ENCODE results near the gene RELL1.
A peak's percentile ranks its signal among the peaks of the same experiment; 100 is the strongest.

RELL1 gene, protein sequence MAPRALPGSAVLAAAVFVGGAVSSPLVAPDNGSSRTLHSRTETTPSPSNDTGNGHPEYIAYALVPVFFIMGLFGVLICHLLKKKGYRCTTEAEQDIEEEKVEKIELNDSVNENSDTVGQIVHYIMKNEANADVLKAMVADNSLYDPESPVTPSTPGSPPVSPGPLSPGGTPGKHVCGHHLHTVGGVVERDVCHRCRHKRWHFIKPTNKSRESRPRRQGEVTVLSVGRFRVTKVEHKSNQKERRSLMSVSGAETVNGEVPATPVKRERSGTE

GRCh38 chr4:37686373-37687193 lies at the start of gene RELL1:
TSS of gene RELL1 (minus strand) at chr4:37686376. CDS start at chr4:37686287, 89 bp downstream.
- peak; percentile 99 to 100 for DNase-seq (ENCODE audit: low read depth in 2 of 2)

DNA sequence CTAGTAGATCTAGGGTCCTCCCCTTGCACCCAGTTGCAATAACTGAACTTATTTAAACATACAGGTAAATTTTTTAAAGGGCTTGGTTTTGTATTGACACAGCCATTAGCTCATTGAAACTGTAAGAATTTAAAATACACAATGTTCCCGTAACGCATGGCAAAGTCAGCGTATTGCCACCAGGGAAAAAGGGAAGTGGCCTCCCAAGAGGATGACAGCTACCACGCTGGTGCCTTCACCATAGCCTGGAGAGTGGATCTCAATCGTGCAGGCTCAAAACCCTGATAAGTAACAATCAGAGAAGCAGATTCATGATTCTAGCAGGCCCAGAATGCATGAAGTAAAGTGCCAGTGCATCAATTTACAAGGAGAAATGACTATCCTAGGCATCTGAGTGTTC lies 49.4 kb upstream of the RELL1 start:
- no peak for DNase-seq (ENCODE audit: low read depth in 2 of 2)

DNA sequence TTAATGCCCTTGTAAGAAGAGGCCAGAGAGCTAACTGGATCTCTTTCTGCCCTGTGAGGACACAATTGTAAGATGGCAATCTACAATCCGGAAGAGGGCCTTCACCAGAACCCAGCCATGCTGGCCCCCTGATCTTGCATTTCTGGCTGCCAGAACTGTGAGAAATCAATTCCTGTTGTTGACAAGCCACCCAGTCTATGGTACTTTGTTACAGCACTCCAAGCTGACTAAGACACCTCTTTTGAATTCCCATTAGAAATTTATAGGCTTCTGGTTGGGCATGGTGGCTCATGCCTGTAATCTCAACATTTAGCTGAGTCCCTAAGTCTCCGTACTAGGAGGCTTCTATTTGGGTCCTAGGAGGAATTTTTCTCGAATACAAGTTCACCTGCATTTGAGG lies 48.8 kb upstream of the RELL1 start:
- no peak for DNase-seq (ENCODE audit: low read depth in 2 of 2)

DNA sequence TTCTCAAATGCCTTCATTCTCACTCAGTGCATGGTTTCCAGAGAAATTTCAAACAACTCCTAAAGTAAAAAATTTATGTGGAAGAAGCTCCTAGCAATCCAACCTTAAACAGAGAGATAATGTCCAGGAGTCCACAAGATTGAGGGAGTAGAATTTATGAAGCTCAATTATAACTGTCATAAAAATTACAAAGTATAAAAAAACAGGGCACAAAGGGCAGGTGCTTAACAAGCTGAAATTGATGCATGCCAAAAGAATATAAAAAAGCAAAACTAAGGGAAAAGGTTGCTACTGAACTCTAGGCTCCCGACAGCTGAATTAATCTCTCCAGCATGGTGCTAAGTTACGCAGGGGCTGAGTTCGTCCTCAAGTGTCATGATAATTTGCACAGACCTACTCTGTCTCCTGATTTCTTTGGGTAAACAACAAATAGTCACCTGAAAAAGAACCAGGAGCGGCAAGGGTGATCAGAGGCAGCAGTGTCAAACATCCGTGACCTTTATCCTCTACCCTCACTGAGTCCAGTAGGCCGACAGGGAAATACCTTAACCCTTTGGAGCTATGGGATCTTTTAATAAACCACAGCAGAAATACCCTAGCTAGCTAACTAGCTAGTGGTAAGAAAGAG lies 47.2 kb upstream of the RELL1 start:
- no peak for DNase-seq (ENCODE audit: low read depth in 2 of 2)

- DNase-seq (ENCODE audit: low read depth in 2 of 2) = no peak
These were observed 46.5 kb upstream of the RELL1 start for GRCh38 chr4:37732526-37733186.

DNA sequence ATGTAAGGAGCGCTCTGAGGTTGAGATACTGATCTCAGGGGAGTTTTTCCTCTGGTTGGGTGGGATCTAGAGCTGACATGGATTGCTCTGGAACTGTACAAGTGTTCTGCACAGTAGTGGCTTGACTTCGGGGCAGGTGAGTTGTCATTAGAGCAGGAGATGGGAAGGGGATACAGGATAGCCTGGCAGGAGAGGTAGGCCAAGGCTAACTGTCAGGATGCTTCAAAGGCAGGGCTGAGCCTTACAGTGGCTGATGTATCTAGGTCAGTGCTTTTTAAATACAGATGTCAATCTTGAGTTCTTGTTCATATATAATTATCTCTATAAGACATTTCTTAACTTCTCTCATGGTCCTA lies 43.5 kb upstream of the RELL1 start:
- no peak for DNase-seq (ENCODE audit: low read depth in 2 of 2)

DNA sequence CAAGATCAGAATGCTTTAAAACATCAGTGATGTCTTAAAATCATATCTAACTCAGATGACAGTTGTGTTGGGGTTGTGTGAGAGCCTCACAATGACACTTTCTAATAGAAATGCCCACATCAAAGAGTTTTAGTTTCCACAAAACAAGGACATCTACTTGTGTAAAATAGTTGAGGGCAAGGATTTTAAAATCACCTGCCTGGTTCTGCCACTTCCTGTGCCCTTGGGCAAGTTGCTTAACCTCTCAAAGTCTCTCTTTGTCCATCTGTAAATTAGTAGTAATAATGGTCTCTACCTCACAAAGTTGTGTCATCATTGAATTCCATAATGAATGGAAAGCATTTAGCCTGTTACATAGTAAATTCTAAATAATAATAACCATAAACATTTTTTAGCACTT lies 41.9 kb upstream of the RELL1 start:
- no peak for DNase-seq (ENCODE audit: low read depth in 2 of 2)

GRCh38 chr4:37727635-37728034 lies 41.5 kb upstream of the RELL1 start:
- DNase-seq (ENCODE audit: low read depth in 2 of 2) = no peak

- DNase-seq (ENCODE audit: low read depth in 2 of 2) = no peak
These were observed 40.5 kb upstream of the RELL1 start for GRCh38 chr4:37726666-37727065.

DNA sequence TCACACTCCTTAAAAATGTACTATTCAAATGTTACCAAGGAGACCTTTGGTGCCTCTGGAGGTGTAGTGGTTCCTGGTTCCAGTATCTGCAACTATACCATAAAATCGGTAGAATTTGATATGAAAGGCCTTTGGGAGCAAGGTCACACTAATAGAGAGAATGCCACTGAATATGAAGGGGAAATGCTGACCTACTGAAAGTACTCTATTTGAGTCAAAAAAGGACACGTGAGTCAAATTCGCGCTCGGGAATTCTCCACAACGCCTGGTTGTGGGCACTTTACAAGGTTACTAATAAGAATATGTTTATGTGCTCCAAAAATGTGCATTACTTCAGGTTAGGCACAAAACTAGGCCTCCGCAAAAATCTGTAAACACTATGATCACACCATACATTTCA lies 39.5 kb upstream of the RELL1 start:
- DNase-seq (ENCODE audit: low read depth in 2 of 2) = no peak

- no peak for DNase-seq (ENCODE audit: low read depth in 2 of 2)
These were observed 36.9 kb upstream of the RELL1 start for GRCh38 chr4:37723067-37723466.

- no peak for DNase-seq (ENCODE audit: low read depth in 2 of 2)
These were observed 35.9 kb upstream of the RELL1 start for GRCh38 chr4:37721995-37722638.

DNA sequence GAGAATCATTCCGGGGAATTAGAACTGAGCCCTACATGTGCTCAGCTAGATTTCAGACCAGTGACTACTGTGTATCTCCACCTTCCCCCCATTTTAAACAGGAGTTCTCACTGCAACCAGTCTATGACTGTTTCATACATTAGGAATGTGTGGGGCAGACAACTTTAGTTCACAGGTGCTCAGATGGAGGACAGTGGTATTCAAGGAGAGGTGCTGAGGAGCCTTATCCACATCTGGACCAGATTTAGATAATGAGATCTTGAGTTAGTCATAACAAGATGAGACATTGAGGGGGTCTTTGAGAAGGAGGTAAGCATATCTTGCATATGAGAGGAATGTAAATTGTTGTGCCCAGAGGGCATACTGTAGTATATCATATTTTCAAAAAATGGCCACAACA lies 32.8 kb upstream of the RELL1 start:
- no peak for DNase-seq (ENCODE audit: low read depth in 2 of 2)

DNA sequence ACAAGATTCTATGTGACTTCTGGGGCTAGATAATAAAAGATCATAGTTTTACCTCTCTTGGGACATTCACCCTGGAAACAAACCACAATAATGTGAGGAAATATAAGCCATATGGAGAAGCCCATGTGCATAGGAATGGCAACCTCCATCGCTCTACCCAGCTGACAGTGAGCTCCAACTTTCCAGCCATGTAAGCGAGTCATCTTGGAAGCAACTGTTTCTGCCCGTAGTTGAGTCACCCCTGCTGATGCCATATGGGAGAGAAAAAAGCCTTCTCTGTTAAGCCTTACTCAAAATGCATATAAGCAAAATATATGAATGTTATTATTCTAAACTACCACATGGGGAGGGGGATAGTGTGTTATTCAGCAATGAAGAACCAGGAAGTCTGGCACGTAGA lies 31.4 kb upstream of the RELL1 start:
- no peak for DNase-seq (ENCODE audit: low read depth in 2 of 2)

GRCh38 chr4:37715889-37716402 lies 29.8 kb upstream of the RELL1 start:
- DNase-seq (ENCODE audit: low read depth in 2 of 2) = peak in 1 of 2 experiments; percentile 19

DNA sequence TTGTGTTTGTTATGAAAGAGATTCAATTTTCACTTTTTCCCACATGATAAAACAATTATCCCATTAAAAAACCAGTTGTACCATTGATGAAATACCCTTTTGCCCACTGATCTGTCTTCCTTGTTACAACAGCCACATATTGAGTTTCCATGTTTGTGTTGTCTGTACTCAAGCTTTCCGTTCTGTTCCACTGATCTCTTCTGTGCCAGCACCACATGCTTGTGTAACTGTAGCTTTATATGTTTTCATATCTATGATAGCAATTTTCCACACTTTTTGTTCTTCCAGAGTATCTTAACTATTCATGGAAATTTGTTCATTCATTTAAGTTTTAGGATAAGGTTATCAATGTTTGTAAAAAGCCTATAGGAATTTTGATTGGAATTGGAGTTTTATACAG lies 24.3 kb upstream of the RELL1 start:
- DNase-seq (ENCODE audit: low read depth in 2 of 2) = no peak

- DNase-seq (ENCODE audit: low read depth in 2 of 2) = no peak
These were observed 19.9 kb upstream of the RELL1 start for GRCh38 chr4:37706032-37706431.

DNA sequence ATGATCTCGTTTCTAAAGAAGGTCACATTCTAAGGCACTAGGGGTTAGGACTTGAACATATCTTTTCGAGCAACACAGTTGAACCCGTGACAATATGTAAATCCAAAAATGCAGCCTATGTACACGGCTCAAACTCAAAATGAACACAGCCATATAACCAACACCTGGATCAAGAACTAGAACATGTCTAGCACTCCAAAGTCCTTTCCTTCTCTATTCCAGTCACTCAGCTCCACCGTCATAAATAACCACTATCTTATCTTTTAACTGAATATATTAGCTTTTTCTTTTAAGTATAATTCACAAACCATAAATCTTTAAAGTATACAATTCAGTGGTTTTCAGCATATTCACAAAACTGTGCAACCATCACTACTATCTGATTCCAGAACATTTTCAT lies 19.4 kb upstream of the RELL1 start:
- no peak for DNase-seq (ENCODE audit: low read depth in 2 of 2)

GRCh38 chr4:37699868-37700481 lies 13.8 kb upstream of the RELL1 start:
- DNase-seq (ENCODE audit: low read depth in 2 of 2) = no peak

DNA sequence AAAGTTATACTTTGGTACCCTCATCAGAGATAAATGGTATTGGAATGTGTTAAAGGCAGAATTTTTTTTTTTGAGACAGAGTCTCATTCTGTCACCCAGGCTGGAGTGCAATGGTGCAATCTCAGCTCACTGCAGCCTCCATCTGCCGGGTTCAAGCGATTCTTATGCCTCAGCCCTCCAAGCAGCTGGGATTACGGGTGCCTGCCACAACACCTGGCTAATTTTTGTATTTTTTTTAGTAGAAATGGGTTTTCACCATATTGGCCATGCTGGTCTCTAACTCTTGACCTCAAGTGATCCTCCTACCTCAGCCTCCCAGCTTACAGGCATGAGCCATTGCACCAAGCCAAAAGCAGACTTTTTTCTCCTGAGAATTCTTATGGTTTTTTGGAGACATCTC lies 11.4 kb upstream of the RELL1 start:
- no peak for DNase-seq (ENCODE audit: low read depth in 2 of 2)

- no peak for DNase-seq (ENCODE audit: low read depth in 2 of 2)
These were observed 7.4 kb upstream of the RELL1 start for GRCh38 chr4:37693450-37694190.
